Measurements from ENCODE around the gene HSPB6. TPM values are rescaled to one million over a fixed set of nuclear protein-coding genes. Genes with fewer than 3 reads are reported as not detected.

Gene HSPB6
- total RNA-seq, 1 experiment from 2014 or later = 2.7 TPM

- no peaks in the 10 kb centered on the region for H3K27me3 ChIP-seq (ENCODE audit: insufficient read depth, low read depth)
- no peak overlapping the region for H3K4me2 ChIP-seq
- H3F3A ChIP-seq (ENCODE audit: insufficient read depth, low read depth) = peaks cover 16% of the 10 kb centered on the region; the same call in 1 of the 2 replicates
- POLR2A ChIA-PET (ENCODE audit: unreplicated experiment) = interaction anchor here (0.6 kb wide), 1 partner anchor 72 kb away, joined by 6 read pairs; no protein-coding TSS in a partner anchor
- TF ChIP-seq, protein P1, sequence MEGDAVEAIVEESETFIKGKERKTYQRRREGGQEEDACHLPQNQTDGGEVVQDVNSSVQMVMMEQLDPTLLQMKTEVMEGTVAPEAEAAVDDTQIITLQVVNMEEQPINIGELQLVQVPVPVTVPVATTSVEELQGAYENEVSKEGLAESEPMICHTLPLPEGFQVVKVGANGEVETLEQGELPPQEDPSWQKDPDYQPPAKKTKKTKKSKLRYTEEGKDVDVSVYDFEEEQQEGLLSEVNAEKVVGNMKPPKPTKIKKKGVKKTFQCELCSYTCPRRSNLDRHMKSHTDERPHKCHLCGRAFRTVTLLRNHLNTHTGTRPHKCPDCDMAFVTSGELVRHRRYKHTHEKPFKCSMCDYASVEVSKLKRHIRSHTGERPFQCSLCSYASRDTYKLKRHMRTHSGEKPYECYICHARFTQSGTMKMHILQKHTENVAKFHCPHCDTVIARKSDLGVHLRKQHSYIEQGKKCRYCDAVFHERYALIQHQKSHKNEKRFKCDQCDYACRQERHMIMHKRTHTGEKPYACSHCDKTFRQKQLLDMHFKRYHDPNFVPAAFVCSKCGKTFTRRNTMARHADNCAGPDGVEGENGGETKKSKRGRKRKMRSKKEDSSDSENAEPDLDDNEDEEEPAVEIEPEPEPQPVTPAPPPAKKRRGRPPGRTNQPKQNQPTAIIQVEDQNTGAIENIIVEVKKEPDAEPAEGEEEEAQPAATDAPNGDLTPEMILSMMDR (conservative IDR thresholded peaks at IDR 0.05) = peak; percentile 47; the same call in 1 of the 2 replicates
- TF ChIP-seq EZH2 (IDR thresholded peaks at IDR 0.05; ENCODE audit: low read depth) = no peak
- H3K4me3 ChIP-seq = no peak overlapping the region
- H2AFZ ChIP-seq = no peak overlapping the region
- H3K79me2 ChIP-seq (ENCODE audit: low read depth) = no peaks in the 10 kb centered on the region
- DNase-seq = no peak
- no peaks in the 10 kb centered on the region for H3K9me3 ChIP-seq (ENCODE audit: insufficient read depth, low read depth)
- H3K27ac ChIP-seq = no peak overlapping the region
- no peaks in the 10 kb centered on the region for H3K36me3 ChIP-seq (ENCODE audit: low read depth)
- H3K9me2 ChIP-seq (ENCODE audit: insufficient read depth) = no peaks in the 10 kb centered on the region
- H3K4me1 ChIP-seq (replicated peaks; ENCODE audit: insufficient read depth) = 0 out of 2 replicates have a peak, but pooled peaks cover 5% of the 10 kb centered on the region
- H4K20me1 ChIP-seq (ENCODE audit: insufficient read depth) = no peaks in the 10 kb centered on the region
- no TSS peak for BruUV-seq (replicated peaks)
- CTCF ChIA-PET = no interaction called here
- intact Hi-C loops (cut with micrococcal nuclease; ENCODE audit: unreplicated experiment) = no loop called here
Observed at GRCh38 chr19:35736913-35737886, 19.6 kb downstream of the HSPB6 start.

DNA sequence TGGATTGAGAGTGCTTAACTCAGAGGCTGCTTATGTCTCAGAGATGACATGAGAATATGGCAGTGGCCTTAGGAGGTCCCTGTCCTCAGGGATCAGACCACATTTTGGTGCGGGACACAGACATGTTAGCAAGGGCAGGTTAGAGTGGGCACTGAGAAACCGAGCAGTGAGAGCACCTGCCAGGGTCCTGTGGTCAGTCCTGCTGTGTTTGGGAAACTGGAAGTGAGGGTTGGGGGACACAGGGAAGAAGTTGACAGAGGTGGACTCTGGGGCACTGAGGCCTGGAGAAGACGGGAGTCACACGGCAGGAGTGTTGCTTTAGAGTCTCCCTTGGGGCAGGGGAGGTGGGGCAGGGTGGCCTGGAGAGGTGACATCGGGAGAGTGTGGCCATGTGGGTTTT, 21.9 kb downstream of the HSPB6 start:
- Histone ChIP-seq H3K27ac (no peak overlapping the region), H3K9me3 (ENCODE audit: insufficient read depth, low read depth) (no peaks in the 10 kb centered on the region), H3K4me1 (replicated peaks; ENCODE audit: insufficient read depth) (no peaks in the 10 kb centered on the region), H3K4me2 (no peak overlapping the region), H3K36me3 (ENCODE audit: low read depth) (no peaks in the 10 kb centered on the region), H4K20me1 (ENCODE audit: insufficient read depth) (no peaks in the 10 kb centered on the region), H3K27me3 (ENCODE audit: insufficient read depth, low read depth) (no peaks in the 10 kb centered on the region), H3K4me3 (no peak overlapping the region), H3K79me2 (ENCODE audit: low read depth) (no peaks in the 10 kb centered on the region), H2AFZ (no peak overlapping the region), H3F3A (ENCODE audit: insufficient read depth, low read depth) (peaks cover 13% of the 10 kb centered on the region; the same call in 1 of the 2 replicates), H3K9me2 (ENCODE audit: insufficient read depth) (no peaks in the 10 kb centered on the region)
- intact Hi-C loops (cut with micrococcal nuclease; ENCODE audit: unreplicated experiment) = no loop called here
- POLR2A ChIA-PET (ENCODE audit: unreplicated experiment) = no interaction called here
- no peak for DNase-seq
- TF ChIP-seq EZH2 (IDR thresholded peaks at IDR 0.05; ENCODE audit: low read depth) = no peak
- TF ChIP-seq, protein P1 (conservative IDR thresholded peaks at IDR 0.05) = no peak
- CTCF ChIA-PET = no interaction called here
- BruUV-seq (replicated peaks) = no TSS peak

- H3K27ac ChIP-seq = no peak overlapping the region
- CTCF ChIA-PET = no interaction called here
- no peak overlapping the region for H3K4me3 ChIP-seq
- no peaks in the 10 kb centered on the region for H3K79me2 ChIP-seq (ENCODE audit: low read depth)
- H3K9me3 ChIP-seq (ENCODE audit: insufficient read depth, low read depth) = no peaks in the 10 kb centered on the region
- H3K9me2 ChIP-seq (ENCODE audit: insufficient read depth) = no peaks in the 10 kb centered on the region
- no TSS peak for BruUV-seq (replicated peaks)
- intact Hi-C loops (cut with micrococcal nuclease; ENCODE audit: unreplicated experiment) = no loop called here
- H3K36me3 ChIP-seq (ENCODE audit: low read depth) = no peaks in the 10 kb centered on the region; the same call in 1 of the 2 replicates
- H2AFZ ChIP-seq = no peak overlapping the region
- no peak overlapping the region for H3K4me2 ChIP-seq
- H3K4me1 ChIP-seq (replicated peaks; ENCODE audit: insufficient read depth) = no peaks in the 10 kb centered on the region
- H3F3A ChIP-seq (ENCODE audit: insufficient read depth, low read depth) = peaks cover 8% of the 10 kb centered on the region; the same call in 1 of the 2 replicates
- no peaks in the 10 kb centered on the region for H3K27me3 ChIP-seq (ENCODE audit: insufficient read depth, low read depth)
- POLR2A ChIA-PET (ENCODE audit: unreplicated experiment) = no interaction called here
- TF ChIP-seq, protein P1 (conservative IDR thresholded peaks at IDR 0.05) = no peak
- TF ChIP-seq EZH2 (IDR thresholded peaks at IDR 0.05; ENCODE audit: low read depth) = no peak
- no peak for DNase-seq
- H4K20me1 ChIP-seq (ENCODE audit: insufficient read depth) = no peaks in the 10 kb centered on the region
Observed at GRCh38 chr19:35734273-35734672, 22.6 kb downstream of the HSPB6 start.
